Panc1 (cell line): ENCODE measurements around the gene LGALSL. TPM values are rescaled to one million over a fixed set of nuclear protein-coding genes. Genes with fewer than 3 reads are reported as not detected.

Experiments
- ATAC-seq: fragments of 200-7000 bp; cut with Tn5 transposase; 2 replicates; pipeline ENCODE4 v1.9.1; 2020; ENCODE audit warnings: mild to moderate bottlenecking, moderate library complexity
- BruUV-seq: library from RNA; stranded (reverse); fragments of 400-500 nt; replicated peaks from 2 replicates; lab custom pipeline; 2021; lab: Mats Ljungman, UMichigan
- CTCF ChIA-PET: fragments of 300-600 bp; sonication (Branson Sonifier 250); formaldehyde crosslinking; loops from one replicate; lab custom pipeline; 2022; ENCODE audit warnings: antibody characterized with exemption; lab: Charles Lee
- POLR2A ChIA-PET: fragments of 300-600 bp; sonication (Branson Sonifier 250); formaldehyde crosslinking; loops from one replicate; lab custom pipeline; 2022; ENCODE audit warnings: antibody characterized with exemption; lab: Charles Lee
- DNase-seq: peaks from one replicate; pipeline ENCODE4 v3.0.0-alpha.2; 2010; ENCODE audit warnings: low read depth, low spot score
- H3K27ac ChIP-seq: 2 replicates; pipeline ENCODE4 v1.5.1; 2011; ENCODE audit warnings: mild to moderate bottlenecking, low read length, inconsistent platforms
- H3K27me3 ChIP-seq: fragments of 200-500 bp; sonication (Bioruptor generic); 2 replicates; pipeline ENCODE4 v1.6.0; 2014; ENCODE audit warnings: low read length, inconsistent platforms; ENCODE audit not compliant: control insufficient read depth, insufficient read depth
- H3K36me3 ChIP-seq: fragments of 200-500 bp; sonication (Bioruptor generic); 2 replicates; pipeline ENCODE4 v1.5.1; 2014; ENCODE audit warnings: inconsistent platforms, mild to moderate bottlenecking, low read length, moderate library complexity; ENCODE audit not compliant: control insufficient read depth, insufficient read depth
- H3K4me1 ChIP-seq: 2 replicates; pipeline ENCODE4 v1.5.1; 2011; ENCODE audit warnings: inconsistent platforms, mild to moderate bottlenecking, low read length, moderate library complexity; ENCODE audit not compliant: control insufficient read depth, insufficient read depth
- H3K4me3 ChIP-seq, 2 experiments: 2 replicates each; pipeline ENCODE4 v1.5.1; 2011 to 2012; ENCODE audit warnings: low read depth in 2 of 2, low read length in 2 of 2, mild to moderate bottlenecking in 2 of 2, inconsistent platforms in 1 of 2, moderate library complexity in 1 of 2
- H3K9me3 ChIP-seq: fragments of 200-500 bp; sonication (Bioruptor generic); 2 replicates; pipeline ENCODE4 v1.5.1; 2014; ENCODE audit warnings: low read depth, mild to moderate bottlenecking, inconsistent platforms, low read length, moderate library complexity; ENCODE audit not compliant: control insufficient read depth, insufficient read depth
- POLR2AphosphoS5 ChIP-seq: IDR thresholded peaks from 2 replicates; pipeline ENCODE4 v1.6.1; 2012; ENCODE audit warnings: mild to moderate bottlenecking, low read depth, low read length, moderate library complexity
- SIN3A ChIP-seq: IDR thresholded peaks from 2 replicates; pipeline ENCODE4 v1.6.1; 2012; ENCODE audit warnings: low read depth, mild to moderate bottlenecking, low read length, moderate library complexity, borderline replicate concordance; ENCODE audit not compliant: insufficient read depth
- TCF7L2 ChIP-seq: IDR thresholded peaks from 2 replicates; pipeline ENCODE4 v1.6.1; 2011; ENCODE audit warnings: mild to moderate bottlenecking, low read depth, low read length, inconsistent platforms
- in situ Hi-C: cut with HindIII; loops from 2 replicates; pipeline ENCODE4 v1.10.0; 2016; ENCODE audit warnings: low sequenced_read_pairs, low pct_unique_long_range_greater_than_20kb
- intact Hi-C: fragments of 100-400 bp; cut with micrococcal nuclease; formaldehyde crosslinking; loops from one replicate; pipeline ENCODE4 v1.10.0; 2022; ENCODE audit not compliant: unreplicated experiment
- total RNA-seq: library from RNA; stranded (reverse); gene quantifications from one replicate; pipeline ENCODE4 v1.2.1, GENCODE V29; 2021; ENCODE audit not compliant: unreplicated experiment
- TF ChIP-seq, protein P1 (sequence below), 2 experiments: IDR thresholded peaks; 2 replicates each; pipeline ENCODE4 v1.6.1; 2011 to 2012; ENCODE audit warnings: low read depth in 2 of 2, control low read depth in 1 of 2, low read length in 1 of 2, mild to moderate bottlenecking in 1 of 2, moderate library complexity in 1 of 2; ENCODE audit not compliant: insufficient read depth in 1 of 2
- TF ChIP-seq, protein P2 (sequence below): fragments of 450-650 bp; IDR thresholded peaks from 2 replicates; pipeline ENCODE4 v1.5.1; 2017; ENCODE audit warnings: mild to moderate bottlenecking

The LGALSL gene
- total RNA-seq, 1 experiment from 2014 or later = 5.3 TPM

DNA sequence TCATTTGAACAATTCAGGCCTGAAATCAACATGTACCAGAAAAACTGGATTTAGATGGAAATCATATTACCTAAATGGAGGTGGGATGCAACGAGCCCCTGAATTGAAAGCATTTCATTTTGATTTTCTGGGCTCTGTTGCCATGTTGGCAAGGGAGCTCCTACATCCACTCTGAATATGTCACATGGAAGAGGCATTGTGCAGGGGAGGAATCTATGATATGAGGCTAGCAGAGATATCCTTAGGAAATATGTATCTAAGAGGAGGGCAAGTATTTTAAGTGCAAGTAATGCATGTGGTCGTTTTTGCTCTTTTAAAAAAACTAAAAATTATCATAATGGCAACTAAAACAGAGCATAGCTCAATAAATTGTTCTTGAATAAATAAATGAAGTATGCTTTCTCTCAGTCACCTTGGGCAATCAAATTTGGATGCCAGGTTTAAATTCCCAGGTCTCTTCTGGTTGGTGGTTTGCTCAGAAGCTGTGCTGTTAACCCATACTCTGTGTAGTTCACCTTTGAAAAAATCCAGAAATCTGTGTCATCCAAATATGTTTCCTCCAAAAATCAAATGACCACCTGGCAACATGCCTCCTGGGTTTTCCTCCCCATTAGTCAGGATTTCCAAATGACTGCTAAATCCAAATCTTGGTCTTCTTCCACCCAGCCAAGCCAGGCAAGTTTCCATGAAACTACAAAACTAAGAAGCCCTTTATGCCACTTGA lies 6.5 kb upstream of the LGALSL start:
- BruUV-seq = no TSS peak
- DNase-seq (no peak), ATAC-seq (no peak)
- Histone ChIP-seq H3K4me1 (no peaks in the 10 kb centered on the region), H3K36me3 (no peaks in the 10 kb centered on the region), H3K4me3 (no peak overlapping the region), H3K27ac (no peak overlapping the region), H3K9me3 (no peaks in the 10 kb centered on the region), H3K27me3 (peaks cover 4% of the 10 kb centered on the region)
- in situ Hi-C loops (no loop called here), intact Hi-C loops (no loop called here)
- POLR2A ChIA-PET = no interaction called here
- CTCF ChIA-PET = no interaction called here
- TF ChIP-seq, protein P1, sequence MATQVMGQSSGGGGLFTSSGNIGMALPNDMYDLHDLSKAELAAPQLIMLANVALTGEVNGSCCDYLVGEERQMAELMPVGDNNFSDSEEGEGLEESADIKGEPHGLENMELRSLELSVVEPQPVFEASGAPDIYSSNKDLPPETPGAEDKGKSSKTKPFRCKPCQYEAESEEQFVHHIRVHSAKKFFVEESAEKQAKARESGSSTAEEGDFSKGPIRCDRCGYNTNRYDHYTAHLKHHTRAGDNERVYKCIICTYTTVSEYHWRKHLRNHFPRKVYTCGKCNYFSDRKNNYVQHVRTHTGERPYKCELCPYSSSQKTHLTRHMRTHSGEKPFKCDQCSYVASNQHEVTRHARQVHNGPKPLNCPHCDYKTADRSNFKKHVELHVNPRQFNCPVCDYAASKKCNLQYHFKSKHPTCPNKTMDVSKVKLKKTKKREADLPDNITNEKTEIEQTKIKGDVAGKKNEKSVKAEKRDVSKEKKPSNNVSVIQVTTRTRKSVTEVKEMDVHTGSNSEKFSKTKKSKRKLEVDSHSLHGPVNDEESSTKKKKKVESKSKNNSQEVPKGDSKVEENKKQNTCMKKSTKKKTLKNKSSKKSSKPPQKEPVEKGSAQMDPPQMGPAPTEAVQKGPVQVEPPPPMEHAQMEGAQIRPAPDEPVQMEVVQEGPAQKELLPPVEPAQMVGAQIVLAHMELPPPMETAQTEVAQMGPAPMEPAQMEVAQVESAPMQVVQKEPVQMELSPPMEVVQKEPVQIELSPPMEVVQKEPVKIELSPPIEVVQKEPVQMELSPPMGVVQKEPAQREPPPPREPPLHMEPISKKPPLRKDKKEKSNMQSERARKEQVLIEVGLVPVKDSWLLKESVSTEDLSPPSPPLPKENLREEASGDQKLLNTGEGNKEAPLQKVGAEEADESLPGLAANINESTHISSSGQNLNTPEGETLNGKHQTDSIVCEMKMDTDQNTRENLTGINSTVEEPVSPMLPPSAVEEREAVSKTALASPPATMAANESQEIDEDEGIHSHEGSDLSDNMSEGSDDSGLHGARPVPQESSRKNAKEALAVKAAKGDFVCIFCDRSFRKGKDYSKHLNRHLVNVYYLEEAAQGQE (IDR thresholded peaks at IDR 0.05; ENCODE audit: insufficient read depth in 1 of 2, low read depth in 2 of 2, low read length in 1 of 2) = no peak
- TF ChIP-seq, protein P2, sequence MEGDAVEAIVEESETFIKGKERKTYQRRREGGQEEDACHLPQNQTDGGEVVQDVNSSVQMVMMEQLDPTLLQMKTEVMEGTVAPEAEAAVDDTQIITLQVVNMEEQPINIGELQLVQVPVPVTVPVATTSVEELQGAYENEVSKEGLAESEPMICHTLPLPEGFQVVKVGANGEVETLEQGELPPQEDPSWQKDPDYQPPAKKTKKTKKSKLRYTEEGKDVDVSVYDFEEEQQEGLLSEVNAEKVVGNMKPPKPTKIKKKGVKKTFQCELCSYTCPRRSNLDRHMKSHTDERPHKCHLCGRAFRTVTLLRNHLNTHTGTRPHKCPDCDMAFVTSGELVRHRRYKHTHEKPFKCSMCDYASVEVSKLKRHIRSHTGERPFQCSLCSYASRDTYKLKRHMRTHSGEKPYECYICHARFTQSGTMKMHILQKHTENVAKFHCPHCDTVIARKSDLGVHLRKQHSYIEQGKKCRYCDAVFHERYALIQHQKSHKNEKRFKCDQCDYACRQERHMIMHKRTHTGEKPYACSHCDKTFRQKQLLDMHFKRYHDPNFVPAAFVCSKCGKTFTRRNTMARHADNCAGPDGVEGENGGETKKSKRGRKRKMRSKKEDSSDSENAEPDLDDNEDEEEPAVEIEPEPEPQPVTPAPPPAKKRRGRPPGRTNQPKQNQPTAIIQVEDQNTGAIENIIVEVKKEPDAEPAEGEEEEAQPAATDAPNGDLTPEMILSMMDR = no peak
- no peak for TF ChIP-seq TCF7L2
- TF ChIP-seq POLR2AphosphoS5 = no peak
- no peak for TF ChIP-seq SIN3A

DNA sequence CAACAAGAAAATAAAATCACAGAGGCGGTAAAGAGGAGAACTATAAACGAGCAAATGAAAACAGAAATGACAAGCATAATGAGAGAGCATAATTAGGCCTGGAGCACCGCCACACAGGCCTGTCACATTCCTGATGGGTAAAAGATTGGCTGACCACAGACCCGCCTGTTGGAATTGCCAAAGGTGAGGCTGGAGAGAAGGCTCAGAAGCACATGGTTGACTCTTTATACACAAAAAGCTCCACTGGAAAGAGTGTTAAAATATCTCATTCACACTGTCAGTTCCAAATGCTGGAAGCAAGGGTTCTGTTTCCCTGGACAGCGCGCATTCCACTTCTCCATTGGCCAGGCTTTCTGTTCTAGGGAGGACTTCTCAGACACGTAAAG lies 5.9 kb upstream of the LGALSL start:
- H3K36me3 ChIP-seq = no peaks in the 10 kb centered on the region
- POLR2A ChIA-PET = no interaction called here
- H3K27me3 ChIP-seq = no peaks in the 10 kb centered on the region; the same call in 1 of the 2 replicates
- in situ Hi-C loops = no loop called here
- H3K27ac ChIP-seq = no peak overlapping the region
- intact Hi-C loops = no loop called here
- no peak for DNase-seq
- H3K9me3 ChIP-seq = no peaks in the 10 kb centered on the region
- TF ChIP-seq SIN3A (no peak), TCF7L2 (no peak), POLR2AphosphoS5 (no peak)
- TF ChIP-seq, protein P1 (IDR thresholded peaks at IDR 0.05; ENCODE audit: insufficient read depth in 1 of 2, low read depth in 2 of 2, low read length in 1 of 2) = no peak
- TF ChIP-seq, protein P2 = no peak
- no TSS peak for BruUV-seq
- no peaks in the 10 kb centered on the region for H3K4me1 ChIP-seq
- H3K4me3 ChIP-seq = no peak overlapping the region
- no peak for ATAC-seq
- CTCF ChIA-PET = no interaction called here
